ENCODE measurements around the gene IFNL4.
"Not testable (repeated sequence)": the region's sequence is repeated elsewhere in the genome, so short reads cannot be mapped to it uniquely, and the experiment has no call there.

The IFNL4 gene

DNA sequence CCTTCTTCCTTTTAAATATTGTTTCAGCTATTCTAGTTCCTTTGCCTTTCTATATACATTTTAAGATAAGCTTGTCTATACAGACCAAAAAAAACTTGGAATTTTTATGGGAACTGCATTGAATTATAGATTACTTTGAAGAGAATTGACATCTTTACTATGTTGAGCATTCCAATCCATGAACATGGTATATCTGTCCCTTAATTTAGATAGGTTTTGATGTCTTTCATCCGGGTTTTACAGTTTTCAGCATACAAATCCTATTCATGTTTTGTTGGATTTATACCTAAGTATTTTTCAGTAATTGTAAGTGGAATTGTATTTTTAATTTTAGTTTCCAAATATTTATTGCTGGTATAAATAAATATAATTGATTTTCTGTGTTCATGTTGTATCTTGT lies 35.4 kb upstream of the IFNL4 start:
- H3K4me3 ChIP-seq: no peak overlapping the region
- H3K27ac ChIP-seq: no peak overlapping the region
- DNase-seq: no peak
- no peaks in the 10 kb centered on the region for H3K27me3 ChIP-seq
- TF ChIP-seq, protein P1, sequence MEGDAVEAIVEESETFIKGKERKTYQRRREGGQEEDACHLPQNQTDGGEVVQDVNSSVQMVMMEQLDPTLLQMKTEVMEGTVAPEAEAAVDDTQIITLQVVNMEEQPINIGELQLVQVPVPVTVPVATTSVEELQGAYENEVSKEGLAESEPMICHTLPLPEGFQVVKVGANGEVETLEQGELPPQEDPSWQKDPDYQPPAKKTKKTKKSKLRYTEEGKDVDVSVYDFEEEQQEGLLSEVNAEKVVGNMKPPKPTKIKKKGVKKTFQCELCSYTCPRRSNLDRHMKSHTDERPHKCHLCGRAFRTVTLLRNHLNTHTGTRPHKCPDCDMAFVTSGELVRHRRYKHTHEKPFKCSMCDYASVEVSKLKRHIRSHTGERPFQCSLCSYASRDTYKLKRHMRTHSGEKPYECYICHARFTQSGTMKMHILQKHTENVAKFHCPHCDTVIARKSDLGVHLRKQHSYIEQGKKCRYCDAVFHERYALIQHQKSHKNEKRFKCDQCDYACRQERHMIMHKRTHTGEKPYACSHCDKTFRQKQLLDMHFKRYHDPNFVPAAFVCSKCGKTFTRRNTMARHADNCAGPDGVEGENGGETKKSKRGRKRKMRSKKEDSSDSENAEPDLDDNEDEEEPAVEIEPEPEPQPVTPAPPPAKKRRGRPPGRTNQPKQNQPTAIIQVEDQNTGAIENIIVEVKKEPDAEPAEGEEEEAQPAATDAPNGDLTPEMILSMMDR (IDR thresholded peaks at IDR 0.05): no peak
- no peaks in the 10 kb centered on the region for H3K4me1 ChIP-seq
- peaks cover 3 to 31% (median 6%) of the 10 kb centered on the region in 3 donors for H3K9me3 ChIP-seq
- intact Hi-C loops (cut with DNase I; ENCODE audit: low total_unique reads): no loop called here
- no peaks in the 10 kb centered on the region for H3K36me3 ChIP-seq

DNA sequence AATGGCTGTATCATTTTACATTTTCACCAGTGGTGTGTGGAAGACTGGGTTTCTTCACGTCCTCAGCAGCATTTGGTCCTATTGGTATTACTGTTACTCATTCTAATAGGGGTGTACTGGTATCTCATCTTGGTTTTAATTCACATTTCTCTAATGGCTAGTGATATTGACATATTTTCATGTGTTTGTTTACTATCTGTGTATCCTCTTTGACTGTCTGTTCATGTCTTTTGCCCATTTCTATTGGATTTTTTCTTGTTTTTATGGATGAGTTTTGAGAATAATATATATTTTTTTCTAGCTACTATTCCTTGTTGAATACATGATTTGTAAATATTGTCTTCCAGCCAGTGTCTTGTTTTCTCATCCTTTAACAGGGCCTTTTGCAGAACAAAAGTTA lies 33.4 kb upstream of the IFNL4 start:
- TF ChIP-seq, protein P1 (IDR thresholded peaks at IDR 0.05): no peak

DNA sequence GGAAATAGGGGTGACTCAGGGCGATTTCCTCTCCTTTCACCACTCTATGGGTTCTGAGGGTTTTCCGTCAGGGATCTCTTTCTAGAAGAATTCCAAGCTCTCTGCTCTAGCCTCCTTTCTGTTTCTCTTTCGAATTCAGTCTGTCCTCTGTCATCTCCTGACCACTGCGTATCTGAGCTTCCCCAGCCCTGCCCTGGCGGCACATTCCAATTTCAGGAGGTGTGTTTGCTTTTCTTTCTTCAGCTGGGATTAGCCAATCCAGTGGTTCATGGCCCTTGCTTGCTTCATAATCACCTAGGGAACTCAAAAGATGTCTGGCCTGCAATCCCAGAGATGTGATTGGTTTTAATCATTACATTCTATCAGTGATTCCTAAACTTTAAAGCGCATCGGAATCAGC lies 28.9 kb upstream of the IFNL4 start:
- Histone ChIP-seq H3K4me3 (no peak overlapping the region), H3K36me3 (no peaks in the 10 kb centered on the region), H3K4me1 (no peaks in the 10 kb centered on the region), H3K27me3 (peaks cover 0 to 11% of the 10 kb centered on the region in 2 donors), H3K27ac (no peak overlapping the region), H3K9me3 (peaks cover 3 to 15% (median 5%) of the 10 kb centered on the region in 3 donors)
- TF ChIP-seq, protein P1 (IDR thresholded peaks at IDR 0.05): no peak
- intact Hi-C loops (cut with DNase I; ENCODE audit: low total_unique reads): no loop called here
- peak in 1 of 2 donors; percentile 7 for DNase-seq

More for the DNA sequence above, 33.4 kb upstream of the IFNL4 start:
- DNase-seq: no peak
- Histone ChIP-seq H3K4me3 (no peak overlapping the region), H3K36me3 (no peaks in the 10 kb centered on the region), H3K9me3 (peaks cover 3 to 19% (median 6%) of the 10 kb centered on the region in 3 donors), H3K27ac (no peak overlapping the region), H3K4me1 (no peaks in the 10 kb centered on the region), H3K27me3 (peaks cover 0 to 7% of the 10 kb centered on the region in 2 donors)
- intact Hi-C loops (cut with DNase I; ENCODE audit: low total_unique reads): no loop called here

GRCh38 chr19:39276740-39277139 lies 28.1 kb upstream of the IFNL4 start:
- H3K27ac ChIP-seq: no peak overlapping the region
- peak in 1 of 2 donors; percentile 24 for DNase-seq
- peaks cover 0 to 11% of the 10 kb centered on the region in 2 donors for H3K27me3 ChIP-seq
- no peak overlapping the region for H3K4me3 ChIP-seq
- TF ChIP-seq, protein P1 (IDR thresholded peaks at IDR 0.05): no peak
- H3K36me3 ChIP-seq: no peaks in the 10 kb centered on the region
- H3K9me3 ChIP-seq: peaks cover 0 to 7% (median 1%) of the 10 kb centered on the region in 3 donors
- H3K4me1 ChIP-seq: no peaks in the 10 kb centered on the region
- intact Hi-C loops (cut with DNase I; ENCODE audit: low total_unique reads): no loop called here

GRCh38 chr19:39275578-39275977 lies 26.9 kb upstream of the IFNL4 start:
- peaks cover 0 to 18% of the 10 kb centered on the region in 2 donors for H3K27me3 ChIP-seq
- no peaks in the 10 kb centered on the region for H3K4me1 ChIP-seq
- no peak overlapping the region for H3K27ac ChIP-seq
- no peak overlapping the region for H3K4me3 ChIP-seq
- DNase-seq: no peak
- no peaks in the 10 kb centered on the region for H3K9me3 ChIP-seq
- no peaks in the 10 kb centered on the region for H3K36me3 ChIP-seq
- TF ChIP-seq, protein P1 (IDR thresholded peaks at IDR 0.05): no peak
- intact Hi-C loops (cut with DNase I; ENCODE audit: low total_unique reads): no loop called here

DNA sequence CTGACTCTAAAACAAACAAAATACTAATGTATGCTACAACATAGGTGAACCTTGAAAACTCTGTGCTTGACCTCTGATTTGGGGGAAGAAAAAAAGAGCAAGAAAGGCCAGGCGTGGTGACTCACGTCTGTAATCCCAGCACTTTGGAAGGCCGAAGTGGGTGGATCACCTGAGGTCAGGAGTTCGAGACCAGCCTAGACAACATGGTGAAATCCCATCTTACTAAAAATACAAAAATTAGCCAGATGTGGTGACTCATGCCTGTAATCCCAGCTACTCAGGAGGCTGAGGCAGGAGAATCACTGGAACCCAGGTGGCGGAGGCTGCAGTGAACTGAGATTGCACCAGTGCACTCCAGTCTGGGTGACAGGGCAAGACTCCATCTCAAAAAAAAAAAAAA lies 25.2 kb upstream of the IFNL4 start:
- H3K4me3 ChIP-seq; DNase-seq; H3K4me1 ChIP-seq; H3K9me3 ChIP-seq; intact Hi-C loops (cut with DNase I; ENCODE audit: low total_unique reads); H3K27ac ChIP-seq; H3K36me3 ChIP-seq: not testable (repeated sequence)
- peaks cover 0 to 30% of the 10 kb centered on the region in 2 donors for H3K27me3 ChIP-seq

All from tibial artery (tissue), 4 donors.